Retinal pigment epithelial cell (primary cell): ENCODE data around the gene PPP4R3A.

Experiments used
- DNase-seq: peaks from one replicate; pipeline ENCODE4 v3.0.0-alpha.2; 2010; ENCODE audit warnings: low read depth
- H3K4me3 ChIP-seq: 2 replicates; pipeline ENCODE4 v1.5.1; 2011; ENCODE audit warnings: mild to moderate bottlenecking, low read length, control low read depth, moderate library complexity
- TF ChIP-seq, protein P1 (sequence below): conservative IDR thresholded peaks from 2 replicates; pipeline ENCODE4 v1.5.1; 2011; ENCODE audit warnings: low read depth, low read length, control low read depth, inconsistent platforms

The PPP4R3A gene

GRCh38 chr14:91510171-91511042 lies at the start of gene PPP4R3A:
Gene PPP4R3A (minus strand): TSS chr14:91510310. CDS start chr14:91509647, 663 bp downstream.
- peak; percentile 88 for DNase-seq
- TF ChIP-seq, protein P1, sequence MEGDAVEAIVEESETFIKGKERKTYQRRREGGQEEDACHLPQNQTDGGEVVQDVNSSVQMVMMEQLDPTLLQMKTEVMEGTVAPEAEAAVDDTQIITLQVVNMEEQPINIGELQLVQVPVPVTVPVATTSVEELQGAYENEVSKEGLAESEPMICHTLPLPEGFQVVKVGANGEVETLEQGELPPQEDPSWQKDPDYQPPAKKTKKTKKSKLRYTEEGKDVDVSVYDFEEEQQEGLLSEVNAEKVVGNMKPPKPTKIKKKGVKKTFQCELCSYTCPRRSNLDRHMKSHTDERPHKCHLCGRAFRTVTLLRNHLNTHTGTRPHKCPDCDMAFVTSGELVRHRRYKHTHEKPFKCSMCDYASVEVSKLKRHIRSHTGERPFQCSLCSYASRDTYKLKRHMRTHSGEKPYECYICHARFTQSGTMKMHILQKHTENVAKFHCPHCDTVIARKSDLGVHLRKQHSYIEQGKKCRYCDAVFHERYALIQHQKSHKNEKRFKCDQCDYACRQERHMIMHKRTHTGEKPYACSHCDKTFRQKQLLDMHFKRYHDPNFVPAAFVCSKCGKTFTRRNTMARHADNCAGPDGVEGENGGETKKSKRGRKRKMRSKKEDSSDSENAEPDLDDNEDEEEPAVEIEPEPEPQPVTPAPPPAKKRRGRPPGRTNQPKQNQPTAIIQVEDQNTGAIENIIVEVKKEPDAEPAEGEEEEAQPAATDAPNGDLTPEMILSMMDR = no peak
- H3K4me3 ChIP-seq = peak within 1 kb of the TSS; percentile 69

GRCh38 chr14:91555531-91555930 lies 45.4 kb upstream of the PPP4R3A start:
- H3K4me3 ChIP-seq = no peak overlapping the region
- TF ChIP-seq, protein P1 = no peak
- no peak for DNase-seq

DNA sequence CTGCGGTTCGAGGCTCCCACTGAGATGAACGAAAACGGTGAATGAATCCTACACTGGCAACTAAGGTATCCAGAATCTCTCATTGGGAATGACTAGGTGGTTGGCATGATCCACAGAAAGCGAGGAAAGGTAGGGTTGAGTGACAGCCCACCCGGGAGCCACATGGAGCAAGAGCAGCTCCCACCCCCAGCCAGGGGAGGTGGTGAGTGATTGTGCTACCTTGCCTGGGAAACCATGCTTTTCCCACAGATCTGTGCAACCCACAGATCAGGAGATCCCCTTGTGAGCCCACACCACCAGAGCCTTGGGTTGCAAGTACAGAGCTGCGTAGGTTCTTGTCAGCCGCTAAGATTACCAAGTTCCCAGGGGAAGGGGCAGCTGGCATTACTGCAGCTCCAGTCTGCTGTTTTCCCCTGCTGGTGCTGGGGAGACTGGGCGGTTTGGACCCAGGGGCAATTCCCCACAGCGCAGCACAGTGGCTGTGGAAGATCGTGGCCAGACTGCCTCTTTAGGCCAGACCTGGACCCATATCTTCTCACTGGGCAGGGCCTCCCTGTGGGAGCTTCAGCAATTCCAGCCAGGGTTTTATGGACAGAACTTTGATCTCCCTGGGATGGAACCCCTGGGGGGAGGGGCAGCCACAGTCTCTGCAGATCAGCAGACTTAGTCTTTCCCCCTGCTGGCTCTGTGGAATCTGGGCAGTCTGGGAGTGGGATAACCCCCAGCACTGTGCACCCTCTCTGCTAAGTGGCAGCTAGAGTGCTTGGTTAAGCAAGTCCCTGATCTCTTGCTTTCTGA lies 44.6 kb upstream of the PPP4R3A start:
- H3K4me3 ChIP-seq = no peak overlapping the region
- no peak for DNase-seq
- TF ChIP-seq, protein P1 = no peak

DNA sequence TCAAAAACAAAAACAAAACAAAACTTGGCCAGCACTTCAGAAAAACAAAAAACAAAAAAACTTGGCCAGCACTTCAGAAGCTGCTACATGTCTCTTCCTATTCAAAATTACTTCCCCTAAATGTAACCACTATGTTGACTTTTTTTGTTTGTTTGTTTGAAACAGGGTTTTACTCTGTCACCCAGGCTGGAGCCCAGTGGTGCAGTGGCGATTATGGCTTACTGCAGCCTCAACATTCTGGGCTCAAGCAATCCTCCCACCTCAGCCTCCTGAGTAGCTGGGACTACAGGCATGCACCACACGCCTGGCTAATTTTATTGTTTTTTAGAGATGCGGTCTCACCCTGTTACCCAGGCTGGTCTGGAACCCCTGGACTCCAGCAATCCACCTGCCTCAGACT lies 38.0 kb upstream of the PPP4R3A start:
- no peak for DNase-seq
- H3K4me3 ChIP-seq = no peak overlapping the region
- TF ChIP-seq, protein P1 = no peak

- DNase-seq = peak; percentile 78
- TF ChIP-seq, protein P1 = no peak
- H3K4me3 ChIP-seq = no peak overlapping the region
These were observed 36.0 kb upstream of the PPP4R3A start for GRCh38 chr14:91545946-91546716.

GRCh38 chr14:91545204-91545603 lies 35.1 kb upstream of the PPP4R3A start:
- DNase-seq = no peak
- no peak overlapping the region for H3K4me3 ChIP-seq
- TF ChIP-seq, protein P1 = no peak
